Loucy (cell line): Measurements from ENCODE around the gene MIA2.
"Not testable (repeated sequence)": the region's sequence is repeated elsewhere in the genome, so short reads cannot be mapped to it uniquely, and the experiment has no call there.

ENCODE experiments used
- H2AFZ ChIP-seq: fragments of 200-600 bp; sonication (generic); 2 replicates; pipeline ENCODE4 v1.6.0; 2016; ENCODE audit warnings: antibody characterized with exemption, mild to moderate bottlenecking, low read length, moderate library complexity
- H3F3A ChIP-seq: fragments of 200-600 bp; 2 replicates; pipeline ENCODE4 v1.6.0; 2016; ENCODE audit warnings: antibody characterized with exemption, low read depth, mild to moderate bottlenecking
- H3K27me3 ChIP-seq: fragments of 200-600 bp; sonication (generic); 2 replicates; pipeline ENCODE4 v1.6.1; 2014; ENCODE audit warnings: low read length, mild to moderate bottlenecking; ENCODE audit not compliant: insufficient read depth, poor library complexity, severe bottlenecking
- H3K36me3 ChIP-seq: fragments of 200-600 bp; sonication (generic); 2 replicates; pipeline ENCODE4 v1.6.1; 2016; ENCODE audit warnings: low read length; ENCODE audit not compliant: insufficient read depth
- H3K4me1 ChIP-seq: fragments of 200-600 bp; sonication (generic); 2 replicates; pipeline ENCODE4 v1.5.1; 2014; ENCODE audit warnings: low read length, mild to moderate bottlenecking; ENCODE audit not compliant: insufficient read depth, poor library complexity, severe bottlenecking
- H3K4me2 ChIP-seq: fragments of 200-600 bp; sonication (generic); 2 replicates; pipeline ENCODE4 v1.6.0; 2014; ENCODE audit warnings: antibody characterized with exemption, low read length, low read depth, mild to moderate bottlenecking; ENCODE audit not compliant: poor library complexity, severe bottlenecking
- H3K4me3 ChIP-seq: fragments of 200-600 bp; sonication (generic); 2 replicates; pipeline ENCODE4 v1.5.1; 2014; ENCODE audit warnings: low read length, mild to moderate bottlenecking, mixed read lengths; ENCODE audit not compliant: poor library complexity, severe bottlenecking
- H3K79me2 ChIP-seq: fragments of 200-600 bp; sonication (generic); 2 replicates; pipeline ENCODE4 v1.6.1; 2014; ENCODE audit warnings: low read length; ENCODE audit not compliant: insufficient read depth
- H3K9ac ChIP-seq: fragments of 200-600 bp; sonication (generic); 2 replicates; pipeline ENCODE4 v1.6.0; 2014; ENCODE audit warnings: mild to moderate bottlenecking, low read depth, low read length, moderate library complexity; ENCODE audit not compliant: poor library complexity, severe bottlenecking
- H3K9me2 ChIP-seq: fragments of 200-600 bp; sonication (generic); replicated peaks from 2 replicates; pipeline ENCODE4 v1.6.1; 2016; ENCODE audit warnings: low read depth, low read length, mixed read lengths
- H3K9me3 ChIP-seq: fragments of 200-600 bp; sonication (generic); 2 replicates; pipeline ENCODE4 v1.6.1; 2014; ENCODE audit warnings: mild to moderate bottlenecking, antibody characterized with exemption, low read length, low read depth; ENCODE audit not compliant: insufficient read depth
- H4K20me1 ChIP-seq: fragments of 200-600 bp; sonication (generic); 2 replicates; pipeline ENCODE4 v1.6.0; 2014; ENCODE audit warnings: antibody characterized with exemption, low read length, mild to moderate bottlenecking; ENCODE audit not compliant: insufficient read depth, poor library complexity, severe bottlenecking
- EZH2phosphoT487 ChIP-seq: fragments of 200-600 bp; IDR thresholded peaks from 2 replicates; pipeline ENCODE4 v1.6.1; 2018; ENCODE audit warnings: antibody characterized with exemption, mild to moderate bottlenecking, moderate library complexity, borderline replicate concordance
- TF ChIP-seq, protein P1 (sequence below): fragments of 200-600 bp; sonication (generic); conservative IDR thresholded peaks from 2 replicates; pipeline ENCODE4 v1.5.1; 2014; ENCODE audit warnings: mild to moderate bottlenecking, antibody characterized with exemption, low read length

The MIA2 gene

DNA sequence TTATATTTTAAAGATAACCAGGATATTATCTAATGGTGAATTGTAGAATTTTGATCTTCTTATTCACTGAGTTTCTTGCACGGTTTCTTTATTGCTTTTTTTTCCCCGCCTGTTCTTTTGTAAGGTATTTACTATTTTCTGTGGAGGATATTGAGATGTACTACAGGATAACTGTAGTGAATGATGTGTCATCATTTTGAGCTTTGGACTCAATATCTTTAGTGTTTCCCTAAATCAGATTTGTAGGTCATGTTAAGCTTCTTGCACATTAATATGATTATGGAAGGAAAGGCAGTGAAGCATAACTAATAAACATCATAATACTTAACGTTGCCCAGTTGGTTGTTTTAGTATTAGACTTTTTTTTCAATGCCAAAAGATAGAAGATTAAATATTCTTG lies 117.2 kb downstream of the MIA2 start:
- no peak overlapping the region for H3K4me3 ChIP-seq
- H3K79me2 ChIP-seq = no peaks in the 10 kb centered on the region
- no peaks in the 10 kb centered on the region for H4K20me1 ChIP-seq
- no peaks in the 10 kb centered on the region; the same call in 1 of the 2 replicates for H3K9me3 ChIP-seq
- H3K36me3 ChIP-seq = peaks cover 8% of the 10 kb centered on the region
- H2AFZ ChIP-seq = no peak overlapping the region
- H3K9me2 ChIP-seq = no peaks in the 10 kb centered on the region
- TF ChIP-seq EZH2phosphoT487 = no peak
- TF ChIP-seq, protein P1, sequence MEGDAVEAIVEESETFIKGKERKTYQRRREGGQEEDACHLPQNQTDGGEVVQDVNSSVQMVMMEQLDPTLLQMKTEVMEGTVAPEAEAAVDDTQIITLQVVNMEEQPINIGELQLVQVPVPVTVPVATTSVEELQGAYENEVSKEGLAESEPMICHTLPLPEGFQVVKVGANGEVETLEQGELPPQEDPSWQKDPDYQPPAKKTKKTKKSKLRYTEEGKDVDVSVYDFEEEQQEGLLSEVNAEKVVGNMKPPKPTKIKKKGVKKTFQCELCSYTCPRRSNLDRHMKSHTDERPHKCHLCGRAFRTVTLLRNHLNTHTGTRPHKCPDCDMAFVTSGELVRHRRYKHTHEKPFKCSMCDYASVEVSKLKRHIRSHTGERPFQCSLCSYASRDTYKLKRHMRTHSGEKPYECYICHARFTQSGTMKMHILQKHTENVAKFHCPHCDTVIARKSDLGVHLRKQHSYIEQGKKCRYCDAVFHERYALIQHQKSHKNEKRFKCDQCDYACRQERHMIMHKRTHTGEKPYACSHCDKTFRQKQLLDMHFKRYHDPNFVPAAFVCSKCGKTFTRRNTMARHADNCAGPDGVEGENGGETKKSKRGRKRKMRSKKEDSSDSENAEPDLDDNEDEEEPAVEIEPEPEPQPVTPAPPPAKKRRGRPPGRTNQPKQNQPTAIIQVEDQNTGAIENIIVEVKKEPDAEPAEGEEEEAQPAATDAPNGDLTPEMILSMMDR = no peak
- no peak overlapping the region for H3K9ac ChIP-seq
- no peak overlapping the region for H3K4me2 ChIP-seq
- H3K4me1 ChIP-seq = no peaks in the 10 kb centered on the region
- no peaks in the 10 kb centered on the region for H3K27me3 ChIP-seq
- 0 out of 2 replicates have a peak, but pooled peaks cover 1% of the 10 kb centered on the region for H3F3A ChIP-seq

- Histone ChIP-seq H2AFZ (no peak overlapping the region), H3K9me3 (no peaks in the 10 kb centered on the region; the same call in 1 of the 2 replicates), H3K4me2 (no peak overlapping the region), H3K36me3 (peaks cover 3% of the 10 kb centered on the region; the same call in 1 of the 2 replicates), H3K79me2 (no peaks in the 10 kb centered on the region), H3K4me1 (no peaks in the 10 kb centered on the region), H3K27me3 (no peaks in the 10 kb centered on the region), H3K4me3 (no peak overlapping the region), H3F3A (no peaks in the 10 kb centered on the region), H4K20me1 (no peaks in the 10 kb centered on the region), H3K9me2 (no peaks in the 10 kb centered on the region), H3K9ac (no peak overlapping the region)
- TF ChIP-seq, protein P1 = no peak
- no peak for TF ChIP-seq EZH2phosphoT487
Measured at GRCh38 chr14:39351708-39352107, 118.0 kb downstream of the MIA2 start.

DNA sequence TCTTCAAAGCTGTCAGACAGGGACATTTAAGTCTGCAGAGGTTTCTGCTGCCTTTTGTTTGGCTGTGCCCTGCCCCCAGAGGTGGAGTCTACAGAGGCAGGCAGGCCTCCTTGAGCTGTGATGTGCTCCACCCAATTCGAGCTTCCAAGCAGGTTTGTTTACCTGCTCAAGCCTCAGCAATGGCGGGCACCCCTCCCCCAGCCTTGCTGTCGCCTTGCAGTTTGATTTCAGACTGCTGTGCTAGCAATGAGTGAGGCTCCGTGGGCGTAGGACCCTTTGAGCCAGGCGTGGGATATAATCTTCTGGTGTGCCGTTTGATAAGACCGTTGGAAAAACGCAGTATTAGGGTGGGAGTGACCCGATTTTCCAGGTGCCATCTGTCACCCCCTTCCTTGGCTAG lies 125.4 kb downstream of the MIA2 start:
- not testable (repeated sequence) for H3K4me1 ChIP-seq, H3K9ac ChIP-seq, H3K9me3 ChIP-seq, H3K4me3 ChIP-seq, H3F3A ChIP-seq, H3K79me2 ChIP-seq, H3K9me2 ChIP-seq, H4K20me1 ChIP-seq, H2AFZ ChIP-seq, H3K36me3 ChIP-seq, H3K27me3 ChIP-seq, H3K4me2 ChIP-seq

DNA sequence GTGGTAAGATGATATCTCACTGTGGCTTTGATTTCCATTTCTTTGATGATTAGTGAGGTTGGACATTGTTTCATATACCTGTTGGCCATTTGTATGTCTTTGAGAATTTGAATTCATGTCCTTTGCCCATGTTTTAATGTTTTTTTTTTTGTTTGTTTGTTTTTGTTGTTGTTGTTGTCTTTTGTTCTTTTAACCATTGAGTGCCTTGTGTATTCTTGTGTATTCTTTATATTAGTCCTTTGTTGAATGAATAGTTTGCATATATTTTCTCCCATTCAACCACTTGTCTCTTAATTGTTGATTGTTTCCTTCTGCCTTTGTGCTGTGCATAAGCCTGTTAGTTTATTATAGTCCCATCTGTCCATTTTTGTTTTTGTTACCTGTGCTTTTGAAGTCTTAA lies 126.6 kb downstream of the MIA2 start:
- Histone ChIP-seq H3K9me3 (0 out of 2 replicates have a peak, but pooled peaks cover 6% of the 10 kb centered on the region), H3K36me3 (peaks cover 8% of the 10 kb centered on the region; the same call in 1 of the 2 replicates), H3F3A (no peaks in the 10 kb centered on the region), H3K4me2 (no peak overlapping the region), H3K9me2 (no peaks in the 10 kb centered on the region), H3K4me1 (no peaks in the 10 kb centered on the region), H4K20me1 (no peaks in the 10 kb centered on the region), H3K79me2 (no peaks in the 10 kb centered on the region), H3K9ac (no peak overlapping the region), H3K27me3 (no peaks in the 10 kb centered on the region), H2AFZ (no peak overlapping the region), H3K4me3 (no peak overlapping the region)
- TF ChIP-seq EZH2phosphoT487 = no peak
- TF ChIP-seq, protein P1 = no peak

DNA sequence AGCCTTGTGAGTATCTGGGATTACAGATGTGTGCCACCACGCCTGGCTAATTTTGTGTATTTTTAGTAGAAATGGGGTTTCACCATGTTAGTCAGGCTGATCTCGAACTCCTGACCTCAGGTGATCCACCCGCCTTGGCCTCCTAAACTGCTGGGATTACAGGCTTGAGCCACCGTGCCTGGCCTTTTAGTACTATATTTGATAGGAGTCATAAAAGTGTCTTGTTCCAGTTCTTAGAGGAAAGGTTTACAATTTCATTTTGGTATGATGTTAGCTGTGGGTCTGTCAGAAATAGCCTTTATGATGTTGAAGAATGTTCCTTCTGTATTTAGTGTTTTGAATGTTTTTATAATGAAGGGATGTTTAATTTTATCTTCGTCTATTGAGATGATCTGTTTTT lies 127.8 kb downstream of the MIA2 start:
- H3K4me1 ChIP-seq, H3F3A ChIP-seq, H3K4me3 ChIP-seq, H3K9ac ChIP-seq, H3K9me3 ChIP-seq, H3K79me2 ChIP-seq, H4K20me1 ChIP-seq, H3K27me3 ChIP-seq, H3K36me3 ChIP-seq, H3K9me2 ChIP-seq, H3K4me2 ChIP-seq, H2AFZ ChIP-seq: not testable (repeated sequence)
